ENCODE results near the gene FGF14. TPM values are rescaled to one million over a fixed set of nuclear protein-coding genes. Genes with fewer than 3 reads are reported as not detected.

The FGF14 gene
- total RNA-seq, 2 donors from 2014 or later, result 0.70 to 0.92 TPM

- no peak for DNase-seq
- no peak for ATAC-seq
- intact Hi-C loops (cut with DNase I, micrococcal nuclease), result no loop called here
These were observed 695.2 kb downstream of the FGF14 start for GRCh38 chr13:101706651-101707050.

DNA sequence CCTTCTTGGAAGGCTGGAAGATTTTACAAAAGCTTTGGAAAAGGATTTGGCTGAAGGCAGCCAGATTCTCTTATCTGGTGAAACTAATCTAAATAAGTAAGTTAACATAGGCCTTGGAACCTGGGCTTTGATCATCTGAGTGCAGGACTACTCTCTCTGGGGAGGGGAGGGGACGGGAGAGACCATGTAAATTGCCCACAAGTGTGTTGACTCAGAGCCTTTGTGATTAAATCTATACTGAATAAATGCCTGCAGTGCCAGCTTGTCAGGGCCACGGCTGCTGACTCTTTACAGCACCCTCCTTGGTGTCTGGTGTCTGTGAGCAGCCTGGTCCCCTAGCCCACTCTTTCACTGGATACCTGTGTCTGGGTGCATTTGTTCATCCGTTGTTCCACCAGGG is 698.0 kb downstream of the FGF14 start:
- DNase-seq, result no peak
- ATAC-seq, result no peak
- intact Hi-C loops (cut with DNase I, micrococcal nuclease), result no loop called here

DNA sequence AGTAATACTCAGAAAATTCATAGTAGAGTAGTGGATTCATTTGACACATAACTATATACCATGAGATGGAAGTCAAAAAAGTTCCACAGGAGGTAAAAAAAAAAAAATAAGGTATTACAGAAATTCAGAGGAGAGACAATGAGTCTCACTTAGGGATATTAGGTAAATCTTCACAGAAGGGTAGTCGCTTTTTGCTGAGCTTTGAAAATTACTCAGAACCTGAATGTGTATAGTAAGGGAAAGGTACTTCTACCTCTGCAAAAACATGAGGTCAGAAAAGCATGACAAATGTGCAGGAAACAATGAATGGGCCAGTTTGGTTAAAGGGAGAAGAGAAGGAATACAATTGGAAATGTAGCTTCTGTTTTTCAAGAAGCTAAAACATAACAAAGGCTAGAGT is 698.8 kb downstream of the FGF14 start:
- intact Hi-C loops (cut with DNase I, micrococcal nuclease), result no loop called here
- DNase-seq, result no peak
- ATAC-seq, result no peak

GRCh38 chr13:101700598-101700997 is 701.2 kb downstream of the FGF14 start:
- DNase-seq (no peak), ATAC-seq (no peak)
- intact Hi-C loops (cut with DNase I, micrococcal nuclease), result no loop called here

DNA sequence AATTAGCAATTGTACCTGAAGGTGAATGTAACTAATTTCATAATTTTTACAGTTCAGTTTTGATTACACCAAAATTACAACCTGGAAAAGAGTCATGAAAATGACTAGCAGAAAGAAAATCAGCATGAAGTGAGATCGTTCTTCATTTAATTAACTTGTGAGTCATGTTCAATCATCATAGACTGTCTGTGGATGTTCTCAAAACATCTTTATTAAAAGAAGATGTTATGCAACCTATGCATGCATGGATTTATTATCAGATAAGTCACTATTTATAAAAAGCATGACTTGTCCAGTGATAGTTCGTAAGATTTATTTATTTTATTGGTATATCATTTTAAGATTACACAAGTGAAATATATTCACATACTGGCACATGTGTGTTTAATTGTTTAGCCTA is 703.4 kb downstream of the FGF14 start:
- ATAC-seq, result no peak

DNA sequence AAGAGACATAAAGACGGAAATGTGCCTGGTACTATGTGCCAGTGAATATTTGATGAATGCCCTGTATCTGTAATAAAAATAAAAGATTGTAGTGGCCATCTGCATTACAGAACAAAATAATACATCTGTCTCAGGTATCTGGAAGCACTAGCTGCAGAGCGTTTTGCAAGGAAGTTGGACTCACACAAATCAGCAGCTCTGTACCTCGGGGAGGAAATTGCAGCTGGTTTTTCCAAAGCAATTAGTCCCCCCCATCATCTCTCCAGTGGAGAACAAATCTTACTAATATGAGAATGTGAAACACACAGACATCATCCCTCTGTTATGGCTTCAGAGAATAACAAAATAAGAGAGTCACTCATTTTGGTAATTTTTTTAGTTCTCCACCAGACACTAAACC is 704.1 kb downstream of the FGF14 start:
- intact Hi-C loops (cut with DNase I, micrococcal nuclease), result no loop called here
- no peak for ATAC-seq

More for the DNA sequence above, 703.4 kb downstream of the FGF14 start:
- DNase-seq, result no peak
- intact Hi-C loops (cut with DNase I, micrococcal nuclease), result no loop called here

GRCh38 chr13:101695870-101696516 is 705.9 kb downstream of the FGF14 start:
- ATAC-seq, result no peak
- DNase-seq, result no peak
- intact Hi-C loops (cut with DNase I, micrococcal nuclease), result no loop called here

More for the DNA sequence above, 704.1 kb downstream of the FGF14 start:
- DNase-seq, result no peak

DNA sequence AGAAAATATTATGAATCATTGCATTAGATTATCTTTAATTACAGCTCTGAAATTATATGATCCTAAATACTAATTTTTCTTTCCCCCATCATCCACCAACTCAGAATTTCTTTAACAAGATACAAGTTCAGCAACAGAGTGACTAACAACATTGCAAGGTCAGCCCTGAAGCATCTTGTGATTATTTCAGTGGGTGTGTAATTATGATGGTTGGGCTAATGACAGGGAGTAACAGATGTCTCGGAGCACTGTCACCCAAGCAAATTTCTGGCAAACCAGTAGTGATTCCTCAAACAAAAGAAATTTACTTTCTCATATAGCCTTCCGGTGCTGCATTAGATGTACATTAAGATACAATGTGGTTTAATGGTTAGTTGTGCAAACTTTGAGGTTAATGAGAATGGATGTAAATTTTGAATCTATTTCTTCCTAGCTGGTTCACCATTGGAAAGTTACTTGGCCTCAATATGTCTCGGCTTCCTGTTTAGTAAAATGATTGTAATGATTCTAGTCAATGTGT is 710.4 kb downstream of the FGF14 start:
- no peak for ATAC-seq

GRCh38 chr13:101690871-101691270 is 711.0 kb downstream of the FGF14 start:
- DNase-seq (no peak), ATAC-seq (no peak)
- intact Hi-C loops (cut with DNase I, micrococcal nuclease), result no loop called here

More for the DNA sequence above, 710.4 kb downstream of the FGF14 start:
- DNase-seq, result no peak
- intact Hi-C loops (cut with DNase I, micrococcal nuclease), result no loop called here

DNA sequence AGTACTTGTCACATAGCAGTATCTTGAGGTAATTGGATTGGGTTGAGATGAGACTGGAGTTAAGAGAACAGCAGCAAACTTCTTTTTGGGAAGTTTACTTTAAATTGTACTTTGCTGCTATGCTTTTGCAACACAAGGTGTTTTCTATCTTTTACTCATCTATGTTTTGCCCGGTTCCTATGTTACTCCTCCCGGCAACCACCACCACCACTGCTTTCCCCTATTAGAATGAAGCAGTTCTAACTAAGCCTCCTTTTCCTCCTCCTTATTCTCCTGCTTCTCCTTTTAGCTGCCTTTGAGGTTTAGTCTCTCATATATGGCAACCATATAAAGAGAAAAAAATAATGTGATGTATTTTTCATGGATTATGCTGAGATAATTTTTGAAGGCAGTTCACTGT is 715.8 kb downstream of the FGF14 start:
- intact Hi-C loops (cut with DNase I, micrococcal nuclease), result no loop called here
- no peak for ATAC-seq

GRCh38 chr13:101681834-101682233 is 720.0 kb downstream of the FGF14 start:
- intact Hi-C loops (cut with DNase I, micrococcal nuclease), result no loop called here
- ATAC-seq, result no peak
- no peak for DNase-seq

More for the DNA sequence above, 715.8 kb downstream of the FGF14 start:
- DNase-seq, result no peak

DNA sequence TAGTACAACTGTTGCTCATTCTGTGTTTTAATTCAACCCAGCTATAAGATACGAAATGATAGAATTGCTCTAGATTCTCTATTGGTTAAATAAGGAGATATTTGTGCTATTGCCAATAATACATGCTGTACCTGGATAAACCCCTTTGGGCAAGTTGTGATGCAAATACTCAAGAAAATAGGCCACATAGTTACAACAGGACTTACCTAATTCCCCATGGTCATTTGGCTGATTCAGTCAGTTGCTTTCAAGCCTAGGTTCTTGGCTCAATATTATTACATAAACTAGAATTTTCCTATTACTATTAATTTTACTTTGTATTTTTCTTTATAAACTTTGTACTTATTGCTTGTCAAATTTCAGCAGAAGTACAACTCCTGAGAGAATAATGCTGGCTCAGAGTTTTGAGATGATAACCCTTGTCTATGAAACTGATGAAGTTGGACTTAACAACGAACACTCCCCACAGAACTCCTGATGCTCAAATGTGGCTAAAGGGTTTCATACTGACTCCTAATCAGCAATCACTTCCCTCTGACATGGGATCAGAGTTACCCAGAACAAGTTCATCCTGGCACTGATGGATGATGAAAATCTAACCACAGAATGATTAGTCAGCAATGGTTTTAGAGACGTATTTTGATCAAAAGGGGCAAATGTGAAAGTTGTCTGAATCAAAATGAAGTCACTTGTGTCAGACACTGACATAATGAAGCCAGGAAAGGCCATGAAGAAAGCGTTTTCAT is 728.3 kb downstream of the FGF14 start:
- no peak for ATAC-seq
- no peak for DNase-seq
- intact Hi-C loops (cut with DNase I, micrococcal nuclease), result no loop called here

- no peak for ATAC-seq
- DNase-seq, result no peak
- intact Hi-C loops (cut with DNase I, micrococcal nuclease), result no loop called here
These were observed 740.0 kb downstream of the FGF14 start for GRCh38 chr13:101661839-101662238.

Small RNA genes within 50 kb of the gene (microRNA-seq; reads per million reads assigned to microRNA genes)
- 1.4 to 4.3 reads per million in 2 donors for gene MIR2681
- gene MIR4705, result 0 reads per million in 2 donors

Other genes with a start within 250 kb of the FGF14 start
- 10 to 100 TPM; 37.0 to 38.1 TPM for gene TPP2, start 194.9 kb upstream of the FGF14 start, total RNA-seq

All from left colon (tissue), 2 donors.